Measurements from ENCODE around the gene MARCHF10. TPM values are rescaled to one million over a fixed set of nuclear protein-coding genes. Genes with fewer than 3 reads are reported as not detected.
"Not testable (repeated sequence)": the region's sequence is repeated elsewhere in the genome, so short reads cannot be mapped to it uniquely, and the experiment has no call there.

MARCHF10 gene
- total and polyA plus RNA-seq, 7 donors, result 0.09 to 2.1 (median 0.71) TPM; not detected in 2

DNA sequence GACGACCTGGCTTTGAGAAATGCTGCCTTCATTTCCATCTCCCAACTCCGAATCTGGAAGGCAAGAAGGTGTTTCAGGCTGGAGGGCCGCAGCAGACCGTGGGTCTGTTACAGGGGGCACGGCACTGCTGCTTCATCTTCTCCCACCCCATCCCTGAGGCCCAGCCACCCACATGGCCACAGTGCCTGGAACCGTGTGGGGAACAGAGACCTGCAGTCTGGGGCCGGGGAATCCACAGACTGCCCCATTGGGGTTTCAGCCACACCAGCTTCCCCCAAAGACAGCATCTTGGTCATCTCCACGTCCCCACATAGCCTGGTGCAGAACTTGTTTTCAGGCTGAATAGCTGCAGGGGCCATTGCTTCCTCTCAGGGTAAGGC lies 106.4 kb downstream of the MARCHF10 start:
- WGBS, 2 donors, result 75 to 82% methylated on average over 8 of the region's 8 CpGs
- TF ChIP-seq POLR2AphosphoS5 (IDR thresholded peaks at IDR 0.05) (no peak), EP300 (IDR thresholded peaks at IDR 0.05) (no peak), POLR2A (IDR thresholded peaks at IDR 0.05) (no peak)
- TF ChIP-seq, protein P1, sequence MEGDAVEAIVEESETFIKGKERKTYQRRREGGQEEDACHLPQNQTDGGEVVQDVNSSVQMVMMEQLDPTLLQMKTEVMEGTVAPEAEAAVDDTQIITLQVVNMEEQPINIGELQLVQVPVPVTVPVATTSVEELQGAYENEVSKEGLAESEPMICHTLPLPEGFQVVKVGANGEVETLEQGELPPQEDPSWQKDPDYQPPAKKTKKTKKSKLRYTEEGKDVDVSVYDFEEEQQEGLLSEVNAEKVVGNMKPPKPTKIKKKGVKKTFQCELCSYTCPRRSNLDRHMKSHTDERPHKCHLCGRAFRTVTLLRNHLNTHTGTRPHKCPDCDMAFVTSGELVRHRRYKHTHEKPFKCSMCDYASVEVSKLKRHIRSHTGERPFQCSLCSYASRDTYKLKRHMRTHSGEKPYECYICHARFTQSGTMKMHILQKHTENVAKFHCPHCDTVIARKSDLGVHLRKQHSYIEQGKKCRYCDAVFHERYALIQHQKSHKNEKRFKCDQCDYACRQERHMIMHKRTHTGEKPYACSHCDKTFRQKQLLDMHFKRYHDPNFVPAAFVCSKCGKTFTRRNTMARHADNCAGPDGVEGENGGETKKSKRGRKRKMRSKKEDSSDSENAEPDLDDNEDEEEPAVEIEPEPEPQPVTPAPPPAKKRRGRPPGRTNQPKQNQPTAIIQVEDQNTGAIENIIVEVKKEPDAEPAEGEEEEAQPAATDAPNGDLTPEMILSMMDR (IDR thresholded peaks at IDR 0.05), result no peak
- H3K27me3 ChIP-seq, result peaks cover 0 to 9% (median 0%) of the 10 kb centered on the region in 3 donors
- no peak overlapping the region for H3K4me3 ChIP-seq
- peaks cover 0 to 18% (median 14%) of the 10 kb centered on the region in 4 donors for H3K4me1 ChIP-seq
- no peaks in the 10 kb centered on the region for H3K9me3 ChIP-seq
- H3K36me3 ChIP-seq, result no peaks in the 10 kb centered on the region
- peak; percentile 51 for DNase-seq
- no peak overlapping the region for H3K27ac ChIP-seq
- intact Hi-C loops (cut with DNase I), result no loop called here

DNA sequence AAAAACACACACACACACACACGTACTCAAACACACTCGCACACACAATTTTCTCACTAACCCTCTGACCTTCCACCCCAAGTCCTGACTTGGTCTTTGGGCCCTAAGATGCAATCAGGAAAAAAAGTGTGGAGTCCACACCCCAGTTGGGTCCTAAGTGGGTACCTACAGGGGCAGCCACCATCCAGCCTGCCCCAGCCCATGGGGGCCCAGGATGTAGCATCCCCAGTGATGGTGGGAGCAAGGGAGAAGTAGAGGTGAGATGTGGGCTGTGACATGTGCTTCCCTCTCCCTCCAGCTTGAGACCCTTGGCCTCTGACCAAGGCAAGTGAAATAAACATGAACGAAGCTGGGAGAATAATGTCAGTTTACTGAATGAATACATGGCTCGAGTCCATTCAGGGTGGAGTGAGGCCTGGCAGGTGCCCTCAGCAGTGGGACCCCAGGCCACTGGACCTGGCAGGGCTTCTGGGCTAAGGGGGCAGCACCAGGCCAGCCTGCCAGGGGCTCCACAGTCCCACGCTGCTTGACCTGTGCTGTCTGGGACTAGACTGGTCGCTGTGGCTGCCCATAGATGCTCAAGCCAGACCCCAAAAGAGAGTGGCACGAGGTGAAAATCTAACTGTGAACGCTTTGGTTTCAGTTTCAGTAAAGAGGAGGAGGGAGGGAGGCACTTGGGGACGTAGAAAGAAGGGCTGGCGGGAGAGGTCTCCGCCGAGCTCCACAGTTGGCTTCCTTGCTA lies 107.0 kb downstream of the MARCHF10 start:
- TF ChIP-seq, protein P1 (IDR thresholded peaks at IDR 0.05), result no peak
- no peak for TF ChIP-seq POLR2AphosphoS5 (IDR thresholded peaks at IDR 0.05)
- TF ChIP-seq POLR2A (IDR thresholded peaks at IDR 0.05), result no peak
- no peak for TF ChIP-seq EP300 (IDR thresholded peaks at IDR 0.05)
- no peaks in the 10 kb centered on the region for H3K36me3 ChIP-seq
- no peaks in the 10 kb centered on the region for H3K9me3 ChIP-seq
- H3K4me3 ChIP-seq, result no peak overlapping the region
- peak; percentile 40 for DNase-seq
- WGBS, 2 donors, result 61 to 70% methylated on average over 12 of the region's 12 CpGs
- intact Hi-C loops (cut with DNase I), result no loop called here
- no peak overlapping the region for H3K27ac ChIP-seq
- peaks cover 0 to 9% (median 0%) of the 10 kb centered on the region in 3 donors for H3K27me3 ChIP-seq
- peaks cover 0 to 18% (median 14%) of the 10 kb centered on the region in 4 donors for H3K4me1 ChIP-seq

DNA sequence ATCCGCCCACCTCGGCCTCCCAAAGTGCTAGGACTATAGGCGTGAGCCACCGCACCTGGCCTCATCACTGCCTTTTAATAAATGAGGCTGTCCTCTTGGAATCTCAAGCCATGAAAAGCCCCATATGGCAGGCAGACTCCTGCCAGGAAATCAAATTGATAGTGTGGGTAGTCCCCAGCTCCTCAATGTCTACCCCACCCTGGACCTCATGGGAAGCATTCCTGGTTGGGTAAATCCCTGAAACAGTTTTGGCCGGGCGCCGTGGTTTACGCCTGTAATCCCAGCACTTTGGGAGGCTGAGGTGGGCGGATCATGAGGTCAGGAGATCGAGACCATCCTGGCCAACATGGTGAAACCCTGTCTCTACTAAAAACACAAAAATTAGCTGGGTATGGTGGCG lies 109.7 kb downstream of the MARCHF10 start:
- H3K27me3 ChIP-seq; H3K36me3 ChIP-seq; H3K9me3 ChIP-seq; H3K4me1 ChIP-seq; H3K4me3 ChIP-seq; intact Hi-C loops (cut with DNase I); H3K27ac ChIP-seq: not testable (repeated sequence)
- 69 to 87% methylated on average over 11 of the region's 11 CpGs for WGBS, 2 donors
- peak; percentile 34 for DNase-seq

DNA sequence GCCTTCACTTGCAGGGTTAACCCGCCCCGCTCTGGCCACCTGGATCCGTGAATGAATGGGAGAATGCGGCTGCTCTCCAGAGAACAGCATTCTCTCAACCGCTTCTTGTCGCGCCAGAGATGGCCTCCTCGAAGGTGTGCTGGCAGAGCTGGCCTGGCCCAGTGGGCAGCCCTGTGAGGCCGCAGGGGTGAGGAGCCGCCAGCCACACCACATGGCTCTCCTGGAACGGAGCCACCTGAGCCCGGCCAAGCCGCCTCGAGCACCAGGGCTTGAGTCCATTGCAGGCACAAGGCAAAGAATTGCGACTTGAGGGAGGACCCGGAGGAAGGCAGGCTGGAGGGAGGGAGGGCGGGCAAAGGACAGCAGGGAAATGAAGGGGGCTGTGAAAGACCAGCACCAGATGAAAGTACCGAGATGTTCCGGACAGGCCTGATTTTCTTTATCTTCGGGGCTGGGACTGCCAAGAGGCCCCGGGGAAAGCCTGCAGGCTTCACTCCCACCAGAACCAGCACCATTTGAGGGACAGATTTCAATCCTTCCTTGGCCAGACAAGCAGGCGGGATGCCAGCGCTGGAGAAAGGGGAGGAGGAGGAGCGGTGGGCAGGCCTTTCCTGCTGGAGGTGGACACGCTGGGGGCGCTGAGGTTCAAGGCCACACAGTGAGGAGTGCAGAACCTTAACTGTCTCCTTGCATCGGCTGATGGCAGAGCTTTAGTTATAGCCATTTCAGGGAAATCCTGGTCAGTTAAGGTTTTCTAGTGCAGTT lies 111.2 kb downstream of the MARCHF10 start:
- peak; percentile 44 for DNase-seq
- intact Hi-C loops (cut with DNase I), result no loop called here
- no peak overlapping the region for H3K4me3 ChIP-seq

DNA sequence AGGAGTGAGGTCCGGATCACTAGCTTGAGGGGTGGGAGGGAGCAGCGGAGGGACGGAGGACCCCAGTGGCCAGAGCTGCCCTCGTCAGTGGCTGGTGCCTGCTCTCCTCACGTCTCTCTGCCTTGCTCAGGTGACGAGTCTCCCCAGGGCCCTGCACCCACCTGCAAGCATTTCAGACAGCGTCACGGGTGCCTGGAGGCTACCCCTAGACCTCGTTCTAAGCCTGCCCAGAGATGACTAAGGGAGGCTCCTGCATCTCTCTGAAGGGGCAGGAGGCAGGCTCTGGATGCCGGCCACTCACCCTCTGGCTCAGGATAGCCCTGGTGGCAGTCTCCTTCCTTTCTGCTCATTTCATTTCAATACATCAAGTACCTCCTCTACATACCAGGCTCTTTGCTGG lies 111.9 kb downstream of the MARCHF10 start:
- H3K27me3 ChIP-seq, result peaks cover 0 to 4% (median 0%) of the 10 kb centered on the region in 3 donors
- no peak for DNase-seq
- H3K36me3 ChIP-seq, result no peaks in the 10 kb centered on the region
- H3K9me3 ChIP-seq, result no peaks in the 10 kb centered on the region
- H3K27ac ChIP-seq, result no peak overlapping the region
- H3K4me3 ChIP-seq, result no peak overlapping the region
- 88 to 90% methylated on average over 10 of the region's 10 CpGs for WGBS, 2 donors
- TF ChIP-seq POLR2AphosphoS5 (IDR thresholded peaks at IDR 0.05) (no peak), EP300 (IDR thresholded peaks at IDR 0.05) (no peak), POLR2A (IDR thresholded peaks at IDR 0.05) (no peak)
- TF ChIP-seq, protein P1 (IDR thresholded peaks at IDR 0.05), result no peak
- intact Hi-C loops (cut with DNase I), result no loop called here
- no peaks in the 10 kb centered on the region for H3K4me1 ChIP-seq

More for the DNA sequence above, 111.2 kb downstream of the MARCHF10 start:
- no peaks in the 10 kb centered on the region for H3K4me1 ChIP-seq
- WGBS, 2 donors, result 81 to 85% methylated on average over 27 of the region's 27 CpGs
- H3K9me3 ChIP-seq, result no peaks in the 10 kb centered on the region
- TF ChIP-seq POLR2A (IDR thresholded peaks at IDR 0.05), result no peak
- TF ChIP-seq, protein P1 (IDR thresholded peaks at IDR 0.05), result no peak
- no peak for TF ChIP-seq EP300 (IDR thresholded peaks at IDR 0.05)
- TF ChIP-seq POLR2AphosphoS5 (IDR thresholded peaks at IDR 0.05), result no peak
- H3K27me3 ChIP-seq, result peaks cover 0 to 5% (median 0%) of the 10 kb centered on the region in 3 donors
- no peaks in the 10 kb centered on the region for H3K36me3 ChIP-seq
- no peak overlapping the region for H3K27ac ChIP-seq

DNA sequence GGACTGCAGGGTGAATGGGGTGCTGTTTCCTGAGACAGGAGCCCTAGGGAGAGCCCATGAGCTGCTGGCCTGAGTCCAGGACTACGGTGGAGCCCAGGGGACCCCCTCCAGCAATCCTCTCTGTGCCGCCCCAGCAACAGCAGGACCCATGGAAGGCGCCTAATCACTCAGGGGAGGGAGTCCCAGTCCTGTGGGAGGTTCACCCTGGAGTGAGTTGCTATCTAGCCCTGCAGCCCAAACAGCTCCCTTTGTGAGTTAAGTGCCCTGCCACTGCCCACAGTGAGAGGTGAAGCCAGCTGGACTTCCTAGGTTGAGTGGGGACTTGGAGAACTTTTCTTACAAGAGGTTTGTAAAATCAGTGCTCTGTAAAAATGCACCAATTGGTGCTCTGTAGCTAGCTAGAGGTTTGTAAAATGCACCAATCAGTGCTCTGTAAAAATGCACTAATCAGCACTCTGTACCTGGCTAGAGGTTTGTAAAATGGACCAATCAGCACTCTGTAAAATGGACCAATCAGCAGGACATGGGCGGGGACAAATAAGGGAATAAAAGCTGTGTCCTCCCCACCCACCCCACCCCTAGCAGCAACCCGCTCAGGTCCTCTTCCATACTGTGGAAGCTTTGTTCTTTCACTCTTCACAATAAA lies 112.9 kb downstream of the MARCHF10 start:
- H3K27ac ChIP-seq; H3K27me3 ChIP-seq; H3K36me3 ChIP-seq; intact Hi-C loops (cut with DNase I); H3K9me3 ChIP-seq; H3K4me3 ChIP-seq; H3K4me1 ChIP-seq; DNase-seq: not testable (repeated sequence)
- WGBS, 2 donors, result 89 to 91% methylated on average over 5 of the region's 5 CpGs
